HAP-1 (cell line): ENCODE measurements around the gene LSR.
"Not testable (repeated sequence)": the region's sequence is repeated elsewhere in the genome, so short reads cannot be mapped to it uniquely, and the experiment has no call there.

Source experiments
- DNase-seq, 2 experiments: peaks; one replicate each; pipeline ENCODE4 v3.0.0-alpha.2; 2016 to 2020; ENCODE audit warnings: low spot score in 2 of 2
- H3K27me3 ChIP-seq: fragments of 250-450 bp; sonication (Bioruptor Pico); 2 replicates; pipeline ENCODE4 v1.5.1; 2020; ENCODE audit warnings: low read depth, mild to moderate bottlenecking, moderate library complexity
- H3K36me3 ChIP-seq: fragments of 250-450 bp; sonication (Bioruptor Pico); replicated peaks from 2 replicates; pipeline ENCODE4 v1.5.1; 2020; ENCODE audit warnings: mild to moderate bottlenecking
- H3K4me1 ChIP-seq: fragments of 250-450 bp; sonication (Bioruptor Pico); 2 replicates; pipeline ENCODE4 v1.5.1; 2020; ENCODE audit warnings: mild to moderate bottlenecking
- H3K4me3 ChIP-seq: fragments of 250-450 bp; sonication (Bioruptor Pico); 2 replicates; pipeline ENCODE4 v1.5.1; 2020; ENCODE audit warnings: mild to moderate bottlenecking, moderate library complexity
- H3K9me3 ChIP-seq: fragments of 250-450 bp; sonication (Bioruptor Pico); 2 replicates; pipeline ENCODE4 v1.5.1; 2020; ENCODE audit warnings: mild to moderate bottlenecking, moderate library complexity
- in situ Hi-C: fragments of 300-500 bp; cut with MboI; formaldehyde crosslinking; loops from 3 replicates; pipeline ENCODE4 v1.14.3; 2020; ENCODE audit warnings: low sequenced_read_pairs, inconsistent platforms, mixed read lengths

LSR gene

GRCh38 chr19:35212241-35212640, 36.6 kb upstream of the LSR start:
- peaks cover 1% of the 10 kb centered on the region; the same call in 1 of the 2 replicates for H3K9me3 ChIP-seq
- H3K36me3 ChIP-seq: no peaks in the 10 kb centered on the region
- in situ Hi-C loops: no loop called here
- no peaks in the 10 kb centered on the region for H3K27me3 ChIP-seq
- no peak for DNase-seq
- peaks cover 16% of the 10 kb centered on the region for H3K4me1 ChIP-seq
- no peak overlapping the region for H3K4me3 ChIP-seq

GRCh38 chr19:35213663-35214632, 34.9 kb upstream of the LSR start:
- peaks cover 16% of the 10 kb centered on the region for H3K4me1 ChIP-seq
- no peak overlapping the region for H3K4me3 ChIP-seq
- no peak for DNase-seq
- no peaks in the 10 kb centered on the region for H3K36me3 ChIP-seq
- in situ Hi-C loops: no loop called here
- H3K27me3 ChIP-seq: no peaks in the 10 kb centered on the region
- H3K9me3 ChIP-seq: peaks cover 3% of the 10 kb centered on the region; the same call in 1 of the 2 replicates

- in situ Hi-C loops: no loop called here
- H3K9me3 ChIP-seq: peaks cover 3% of the 10 kb centered on the region; the same call in 1 of the 2 replicates
- peak in 1 of 2 experiments; percentile 50 for DNase-seq
- H3K4me1 ChIP-seq: peaks cover 16% of the 10 kb centered on the region
- no peak overlapping the region for H3K4me3 ChIP-seq
- H3K36me3 ChIP-seq: no peaks in the 10 kb centered on the region
- H3K27me3 ChIP-seq: no peaks in the 10 kb centered on the region
Measured at GRCh38 chr19:35214766-35215422, 33.9 kb upstream of the LSR start.

- peaks cover 16% of the 10 kb centered on the region for H3K4me1 ChIP-seq
- peaks cover 3% of the 10 kb centered on the region; the same call in 1 of the 2 replicates for H3K9me3 ChIP-seq
- DNase-seq: no peak
- H3K36me3 ChIP-seq: no peaks in the 10 kb centered on the region
- H3K27me3 ChIP-seq: no peaks in the 10 kb centered on the region
- in situ Hi-C loops: no loop called here
- H3K4me3 ChIP-seq: no peak overlapping the region
Measured at GRCh38 chr19:35216016-35216832, 32.6 kb upstream of the LSR start.

GRCh38 chr19:35216833-35217648, 31.8 kb upstream of the LSR start:
- no peak for DNase-seq
- no peaks in the 10 kb centered on the region for H3K36me3 ChIP-seq
- H3K27me3 ChIP-seq: no peaks in the 10 kb centered on the region
- in situ Hi-C loops: no loop called here
- peaks cover 3% of the 10 kb centered on the region; the same call in 1 of the 2 replicates for H3K9me3 ChIP-seq
- H3K4me3 ChIP-seq: no peak overlapping the region
- H3K4me1 ChIP-seq: peaks cover 16% of the 10 kb centered on the region

GRCh38 chr19:35217649-35217990, 31.2 kb upstream of the LSR start:
- in situ Hi-C loops: no loop called here
- Histone ChIP-seq H3K4me3 (no peak overlapping the region), H3K4me1 (peaks cover 16% of the 10 kb centered on the region), H3K36me3 (no peaks in the 10 kb centered on the region), H3K27me3 (no peaks in the 10 kb centered on the region), H3K9me3 (peaks cover 3% of the 10 kb centered on the region; the same call in 1 of the 2 replicates)
- DNase-seq: no peak

GRCh38 chr19:35219008-35219407, 29.8 kb upstream of the LSR start:
- in situ Hi-C loops: no loop called here
- no peaks in the 10 kb centered on the region for H3K27me3 ChIP-seq
- peaks cover 12% of the 10 kb centered on the region for H3K4me1 ChIP-seq
- peaks cover 3% of the 10 kb centered on the region; the same call in 1 of the 2 replicates for H3K9me3 ChIP-seq
- no peak overlapping the region for H3K4me3 ChIP-seq
- no peaks in the 10 kb centered on the region for H3K36me3 ChIP-seq
- no peak for DNase-seq

GRCh38 chr19:35220315-35220921, 28.4 kb upstream of the LSR start:
- no peaks in the 10 kb centered on the region for H3K27me3 ChIP-seq
- H3K36me3 ChIP-seq: no peaks in the 10 kb centered on the region
- peaks cover 2% of the 10 kb centered on the region; the same call in 1 of the 2 replicates for H3K4me1 ChIP-seq
- no peak for DNase-seq
- in situ Hi-C loops: no loop called here
- peaks cover 3% of the 10 kb centered on the region; the same call in 1 of the 2 replicates for H3K9me3 ChIP-seq
- H3K4me3 ChIP-seq: no peak overlapping the region

- H3K9me3 ChIP-seq, H3K36me3 ChIP-seq, H3K27me3 ChIP-seq, H3K4me1 ChIP-seq, H3K4me3 ChIP-seq, in situ Hi-C loops, DNase-seq: not testable (repeated sequence)
Measured at GRCh38 chr19:35220973-35221590, 27.7 kb upstream of the LSR start.

GRCh38 chr19:35222373-35223015, 26.3 kb upstream of the LSR start:
- Histone ChIP-seq H3K27me3 (no peaks in the 10 kb centered on the region), H3K4me1 (no peaks in the 10 kb centered on the region), H3K36me3 (no peaks in the 10 kb centered on the region), H3K4me3 (no peak overlapping the region), H3K9me3 (no peaks in the 10 kb centered on the region)
- DNase-seq: no peak
- in situ Hi-C loops: no loop called here

GRCh38 chr19:35223084-35223790, 25.6 kb upstream of the LSR start:
- Histone ChIP-seq H3K4me3 (no peak overlapping the region), H3K4me1 (no peaks in the 10 kb centered on the region), H3K27me3 (no peaks in the 10 kb centered on the region), H3K9me3 (no peaks in the 10 kb centered on the region), H3K36me3 (no peaks in the 10 kb centered on the region)
- in situ Hi-C loops: no loop called here
- no peak for DNase-seq
